A549 (cell line): ENCODE measurements around the gene IMPA2.

ENCODE experiments used
- EP300 ChIP-seq, 2 experiments: fragments of >200 bp; sonication (Bioruptor Twin); formaldehyde crosslinking; IDR thresholded peaks; 2 replicates in 1 of 2; 3 replicates in 1 of 2; pipeline ENCODE4 v1.6.1; 2016 to 2017
- FOSL2 ChIP-seq, 2 experiments: fragments of 450-650 bp in 1 of 2; fragments of >200 bp in 1 of 2; sonication (Bioruptor Twin) in 1 of 2; formaldehyde crosslinking; IDR thresholded peaks; 2 replicates each; pipeline versions ENCODE4 v1.5.0 to v1.6.1; 2016 to 2020; ENCODE audit warnings: mild to moderate bottlenecking in 1 of 2, moderate library complexity in 1 of 2
- HEYL ChIP-seq: fragments of 250-450 bp; sonication (Bioruptor Pico); IDR thresholded peaks from 2 replicates; pipeline ENCODE4 v1.8.0; 2021; ENCODE audit warnings: mild to moderate bottlenecking, moderate library complexity
- JUN ChIP-seq, 2 experiments: fragments of >200 bp; sonication (Bioruptor Twin); formaldehyde crosslinking; IDR thresholded peaks; 2 replicates in 1 of 2; 3 replicates in 1 of 2; pipeline ENCODE4 v1.6.1; 2016 to 2017
- MAZ ChIP-seq: fragments of 150-350 bp; IDR thresholded peaks from 2 replicates; pipeline ENCODE4 v1.6.1; 2014; ENCODE audit warnings: antibody characterized with exemption, low read depth, low read length, borderline replicate concordance
- NR3C1 ChIP-seq: fragments of >200 bp; sonication (Bioruptor Twin); formaldehyde crosslinking; IDR thresholded peaks from 3 replicates; pipeline ENCODE4 v1.6.1; 2017
- POLR2A ChIP-seq: IDR thresholded peaks from 2 replicates; pipeline ENCODE4 v1.6.1; 2012; ENCODE audit warnings: mild to moderate bottlenecking, low read length
- POLR2AphosphoS2 ChIP-seq: conservative IDR thresholded peaks from 2 replicates; pipeline ENCODE4 v1.6.1; 2012; ENCODE audit warnings: low read length, improper control_type of control experiment, inconsistent platforms
- RAD21 ChIP-seq, 2 experiments: fragments of >200 bp in 1 of 2; sonication (Bioruptor Twin) in 1 of 2; formaldehyde crosslinking in 1 of 2; IDR thresholded peaks in 1 of 2; conservative IDR thresholded peaks in 1 of 2; 2 replicates in 1 of 2; 3 replicates in 1 of 2; pipeline ENCODE4 v1.6.1; 2012 to 2018; ENCODE audit warnings: inconsistent platforms in 1 of 2
- RCOR1 ChIP-seq: fragments of 150-350 bp; IDR thresholded peaks from 2 replicates; pipeline ENCODE4 v1.6.1; 2014; ENCODE audit warnings: antibody characterized with exemption, low read length, low read depth
- RFX5 ChIP-seq: fragments of 450-650 bp; IDR thresholded peaks from 2 replicates; pipeline ENCODE4 v1.7.1; 2014; ENCODE audit warnings: antibody characterized with exemption, mild to moderate bottlenecking, moderate library complexity
- TF ChIP-seq, protein P1 (sequence below): fragments of 200-600 bp; sonication (generic); IDR thresholded peaks from 2 replicates; pipeline ENCODE4 v1.6.1; 2016; ENCODE audit warnings: antibody characterized with exemption, mild to moderate bottlenecking, moderate library complexity
- TF ChIP-seq, protein P2 (sequence below): fragments of >200 bp; sonication (Bioruptor Twin); formaldehyde crosslinking; IDR thresholded peaks from 3 replicates; pipeline ENCODE4 v1.5.1; 2016

DNA sequence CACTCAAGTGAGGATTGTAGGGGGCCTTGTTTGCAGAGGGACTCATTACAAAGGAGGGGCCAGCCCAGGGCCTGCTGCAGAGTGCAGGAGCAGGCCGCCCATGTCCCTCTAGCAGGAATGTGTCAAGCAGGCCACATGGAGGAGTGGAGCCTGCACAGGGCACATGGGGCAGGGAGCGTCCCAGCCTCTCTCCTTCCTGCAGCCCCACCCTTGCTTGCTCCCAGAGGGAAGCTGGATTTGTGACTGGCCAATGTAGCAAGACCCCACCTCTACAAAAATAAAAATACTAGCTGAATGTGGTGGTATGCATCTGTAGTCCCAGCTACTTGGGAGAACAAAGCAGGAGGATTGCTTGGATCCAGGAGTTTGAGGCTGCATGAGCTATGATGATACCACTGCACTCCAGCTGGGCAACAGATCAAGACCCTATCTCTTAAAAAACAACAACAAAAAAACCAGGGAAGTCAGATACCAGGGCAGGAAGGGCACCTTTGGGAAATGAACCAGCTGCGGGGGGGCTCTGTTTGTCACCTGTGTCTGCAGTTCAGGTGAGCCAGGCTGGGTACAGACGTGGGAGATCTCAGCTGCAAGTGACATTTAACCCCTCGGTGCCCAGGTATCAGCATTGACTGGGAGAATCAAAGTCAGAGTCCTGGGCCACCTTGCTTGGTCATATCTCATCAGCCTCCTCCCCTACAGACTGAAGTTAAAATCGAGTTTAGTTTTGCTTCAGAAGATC lies 27.7 kb downstream of the IMPA2 start:
- no peak for TF ChIP-seq EP300 (IDR thresholded peaks at IDR 0.05)
- TF ChIP-seq HEYL: no peak
- TF ChIP-seq POLR2AphosphoS2: no peak
- TF ChIP-seq NR3C1: no peak
- TF ChIP-seq FOSL2 (IDR thresholded peaks at IDR 0.05): no peak
- no peak for TF ChIP-seq FOSL2 (CRISPR knock-in tag; IDR thresholded peaks at IDR 0.05)
- TF ChIP-seq, protein P1, sequence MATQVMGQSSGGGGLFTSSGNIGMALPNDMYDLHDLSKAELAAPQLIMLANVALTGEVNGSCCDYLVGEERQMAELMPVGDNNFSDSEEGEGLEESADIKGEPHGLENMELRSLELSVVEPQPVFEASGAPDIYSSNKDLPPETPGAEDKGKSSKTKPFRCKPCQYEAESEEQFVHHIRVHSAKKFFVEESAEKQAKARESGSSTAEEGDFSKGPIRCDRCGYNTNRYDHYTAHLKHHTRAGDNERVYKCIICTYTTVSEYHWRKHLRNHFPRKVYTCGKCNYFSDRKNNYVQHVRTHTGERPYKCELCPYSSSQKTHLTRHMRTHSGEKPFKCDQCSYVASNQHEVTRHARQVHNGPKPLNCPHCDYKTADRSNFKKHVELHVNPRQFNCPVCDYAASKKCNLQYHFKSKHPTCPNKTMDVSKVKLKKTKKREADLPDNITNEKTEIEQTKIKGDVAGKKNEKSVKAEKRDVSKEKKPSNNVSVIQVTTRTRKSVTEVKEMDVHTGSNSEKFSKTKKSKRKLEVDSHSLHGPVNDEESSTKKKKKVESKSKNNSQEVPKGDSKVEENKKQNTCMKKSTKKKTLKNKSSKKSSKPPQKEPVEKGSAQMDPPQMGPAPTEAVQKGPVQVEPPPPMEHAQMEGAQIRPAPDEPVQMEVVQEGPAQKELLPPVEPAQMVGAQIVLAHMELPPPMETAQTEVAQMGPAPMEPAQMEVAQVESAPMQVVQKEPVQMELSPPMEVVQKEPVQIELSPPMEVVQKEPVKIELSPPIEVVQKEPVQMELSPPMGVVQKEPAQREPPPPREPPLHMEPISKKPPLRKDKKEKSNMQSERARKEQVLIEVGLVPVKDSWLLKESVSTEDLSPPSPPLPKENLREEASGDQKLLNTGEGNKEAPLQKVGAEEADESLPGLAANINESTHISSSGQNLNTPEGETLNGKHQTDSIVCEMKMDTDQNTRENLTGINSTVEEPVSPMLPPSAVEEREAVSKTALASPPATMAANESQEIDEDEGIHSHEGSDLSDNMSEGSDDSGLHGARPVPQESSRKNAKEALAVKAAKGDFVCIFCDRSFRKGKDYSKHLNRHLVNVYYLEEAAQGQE: no peak
- TF ChIP-seq, protein P2, sequence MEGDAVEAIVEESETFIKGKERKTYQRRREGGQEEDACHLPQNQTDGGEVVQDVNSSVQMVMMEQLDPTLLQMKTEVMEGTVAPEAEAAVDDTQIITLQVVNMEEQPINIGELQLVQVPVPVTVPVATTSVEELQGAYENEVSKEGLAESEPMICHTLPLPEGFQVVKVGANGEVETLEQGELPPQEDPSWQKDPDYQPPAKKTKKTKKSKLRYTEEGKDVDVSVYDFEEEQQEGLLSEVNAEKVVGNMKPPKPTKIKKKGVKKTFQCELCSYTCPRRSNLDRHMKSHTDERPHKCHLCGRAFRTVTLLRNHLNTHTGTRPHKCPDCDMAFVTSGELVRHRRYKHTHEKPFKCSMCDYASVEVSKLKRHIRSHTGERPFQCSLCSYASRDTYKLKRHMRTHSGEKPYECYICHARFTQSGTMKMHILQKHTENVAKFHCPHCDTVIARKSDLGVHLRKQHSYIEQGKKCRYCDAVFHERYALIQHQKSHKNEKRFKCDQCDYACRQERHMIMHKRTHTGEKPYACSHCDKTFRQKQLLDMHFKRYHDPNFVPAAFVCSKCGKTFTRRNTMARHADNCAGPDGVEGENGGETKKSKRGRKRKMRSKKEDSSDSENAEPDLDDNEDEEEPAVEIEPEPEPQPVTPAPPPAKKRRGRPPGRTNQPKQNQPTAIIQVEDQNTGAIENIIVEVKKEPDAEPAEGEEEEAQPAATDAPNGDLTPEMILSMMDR: no peak
- no peak for TF ChIP-seq JUN (IDR thresholded peaks at IDR 0.05)
- TF ChIP-seq RCOR1: no peak
- no peak for TF ChIP-seq POLR2A
- TF ChIP-seq RAD21 (conservative IDR thresholded peaks at IDR 0.05 in 1 of 2, IDR thresholded peaks at IDR 0.05 in 1 of 2): no peak
- no peak for TF ChIP-seq MAZ
- TF ChIP-seq RFX5: no peak
